ENCODE results near the gene SLC7A7. TPM values are rescaled to one million over a fixed set of nuclear protein-coding genes. Genes with fewer than 3 reads are reported as not detected.
"Not testable (repeated sequence)": the region's sequence is repeated elsewhere in the genome, so short reads cannot be mapped to it uniquely, and the experiment has no call there.

The SLC7A7 gene
- total RNA-seq, 6 donors from 2014 or later = 55.0 to 120 (median 99.1) TPM

- WGBS, 2 donors = 72% methylated on average over 3 of the region's 3 CpGs
Measured at GRCh38 chr14:22740020-22740419, 75.2 kb downstream of the SLC7A7 start.

GRCh38 chr14:22739423-22739822, 75.8 kb downstream of the SLC7A7 start:
- no peak for DNase-seq
- Histone ChIP-seq H3K27ac (no peak overlapping the region), H3K4me1 (peaks cover 0 to 8% (median 0%) of the 10 kb centered on the region in 4 donors), H3K9me3 (no peaks in the 10 kb centered on the region), H3K4me3 (no peak overlapping the region), H3K27me3 (no peaks in the 10 kb centered on the region), H3K36me3 (no peaks in the 10 kb centered on the region)
- no peak for ATAC-seq (ENCODE audit: low FRiP score in 2 of 2)
- TF ChIP-seq POLR2A (IDR thresholded peaks at IDR 0.05) (no peak), EP300 (IDR thresholded peaks at IDR 0.05) (no peak), CTCF (IDR thresholded peaks at IDR 0.05) (no peak), POLR2AphosphoS5 (IDR thresholded peaks at IDR 0.05) (no peak)
- WGBS, 2 donors = 35 to 48% methylated on average over 1 of the region's 1 CpG

More at GRCh38 chr14:22740020-22740419, 75.2 kb downstream of the SLC7A7 start:
- no peak overlapping the region for H3K27ac ChIP-seq
- no peaks in the 10 kb centered on the region for H3K36me3 ChIP-seq
- DNase-seq (no peak), ATAC-seq (ENCODE audit: low FRiP score in 2 of 2) (no peak)
- peaks cover 0 to 8% (median 0%) of the 10 kb centered on the region in 4 donors for H3K4me1 ChIP-seq
- TF ChIP-seq POLR2AphosphoS5 (IDR thresholded peaks at IDR 0.05) = no peak
- TF ChIP-seq EP300 (IDR thresholded peaks at IDR 0.05) = no peak
- TF ChIP-seq CTCF (IDR thresholded peaks at IDR 0.05) = no peak
- no peak for TF ChIP-seq POLR2A (IDR thresholded peaks at IDR 0.05)
- no peaks in the 10 kb centered on the region for H3K9me3 ChIP-seq
- H3K27me3 ChIP-seq = no peaks in the 10 kb centered on the region
- no peak overlapping the region for H3K4me3 ChIP-seq

GRCh38 chr14:22737052-22737451, 78.2 kb downstream of the SLC7A7 start:
- TF ChIP-seq CTCF (IDR thresholded peaks at IDR 0.05) = no peak
- Histone ChIP-seq H3K4me1 (peaks cover 0 to 8% (median 0%) of the 10 kb centered on the region in 4 donors), H3K36me3 (no peaks in the 10 kb centered on the region), H3K27ac (no peak overlapping the region), H3K4me3 (no peak overlapping the region), H3K27me3 (no peaks in the 10 kb centered on the region), H3K9me3 (no peaks in the 10 kb centered on the region)
- WGBS, 2 donors = 86 to 95% methylated on average over 1 of the region's 1 CpG
- DNase-seq (no peak), ATAC-seq (ENCODE audit: low FRiP score in 2 of 2) (no peak)

- not testable (repeated sequence) for H3K27me3 ChIP-seq
Measured at GRCh38 chr14:22736384-22736783, 78.9 kb downstream of the SLC7A7 start.

GRCh38 chr14:22735096-22735495, 80.1 kb downstream of the SLC7A7 start:
- no peak for ATAC-seq (ENCODE audit: low FRiP score in 2 of 2)
- 87 to 94% methylated on average over 2 of the region's 2 CpGs for WGBS, 2 donors
- DNase-seq = no peak
- Histone ChIP-seq H3K9me3 (no peaks in the 10 kb centered on the region), H3K27ac (no peak overlapping the region), H3K4me1 (peaks cover 0 to 8% (median 0%) of the 10 kb centered on the region in 4 donors), H3K27me3 (no peaks in the 10 kb centered on the region), H3K36me3 (no peaks in the 10 kb centered on the region), H3K4me3 (no peak overlapping the region)
- no peak for TF ChIP-seq CTCF (IDR thresholded peaks at IDR 0.05)
- no peak for TF ChIP-seq POLR2AphosphoS5 (IDR thresholded peaks at IDR 0.05)
- TF ChIP-seq EP300 (IDR thresholded peaks at IDR 0.05) = no peak
- no peak for TF ChIP-seq POLR2A (IDR thresholded peaks at IDR 0.05)

More at GRCh38 chr14:22736384-22736783, 78.9 kb downstream of the SLC7A7 start:
- H3K4me3 ChIP-seq; H3K27ac ChIP-seq; DNase-seq; H3K4me1 ChIP-seq; ATAC-seq (ENCODE audit: low FRiP score in 2 of 2); H3K36me3 ChIP-seq; H3K9me3 ChIP-seq: not testable (repeated sequence)
- WGBS, 2 donors = 94 to 95% methylated on average over 14 of the region's 14 CpGs

All from upper lobe of left lung (tissue), 6 donors.